PC-3 (cell line): ENCODE measurements around the gene DISC1. TPM values are rescaled to one million over a fixed set of nuclear protein-coding genes. Genes with fewer than 3 reads are reported as not detected.

ENCODE experiments used
- ATAC-seq: fragments of 200-7000 bp; cut with Tn5 transposase; 2 replicates; pipeline ENCODE4 v1.9.1; 2020; ENCODE audit warnings: mild to moderate bottlenecking, moderate library complexity
- BruUV-seq: library from RNA; stranded (reverse); fragments of 400-500 nt; replicated peaks from 2 replicates; lab custom pipeline; 2021; lab: Mats Ljungman, UMichigan
- CTCF ChIA-PET: fragments of 300-600 bp; sonication (Branson Sonifier 250); formaldehyde crosslinking; loops from one replicate; lab custom pipeline; 2022; ENCODE audit warnings: antibody characterized with exemption; lab: Charles Lee
- POLR2A ChIA-PET: fragments of 300-600 bp; sonication (Branson Sonifier 250); formaldehyde crosslinking; loops from one replicate; lab custom pipeline; 2022; ENCODE audit warnings: antibody characterized with exemption; ENCODE audit not compliant: unreplicated experiment; lab: Charles Lee
- DNase-seq: peaks from one replicate; pipeline ENCODE4 v3.0.0-alpha.2; 2015
- H2AFZ ChIP-seq: fragments of 300-600 bp; sonication (generic); 2 replicates; pipeline ENCODE4 v1.6.0; 2016; ENCODE audit warnings: antibody characterized with exemption, low read length
- H3F3A ChIP-seq: fragments of 300-600 bp; sonication (generic); one replicate; pipeline ENCODE4 v1.6.0; 2017; ENCODE audit warnings: antibody characterized with exemption, low read length, control low read depth, mild to moderate bottlenecking; ENCODE audit not compliant: unreplicated experiment
- H3K27ac ChIP-seq: fragments of 300-600 bp; sonication (generic); 2 replicates; pipeline ENCODE4 v1.5.1; 2016; ENCODE audit warnings: mild to moderate bottlenecking, low read length
- H3K27me3 ChIP-seq: fragments of 300-600 bp; sonication (generic); 2 replicates; pipeline ENCODE4 v1.6.1; 2016; ENCODE audit warnings: low read length, mixed read lengths
- H3K36me3 ChIP-seq: fragments of 300-600 bp; sonication (generic); 2 replicates; pipeline ENCODE4 v1.6.1; 2016; ENCODE audit warnings: low read depth, mixed run types, low read length, mixed read lengths
- H3K4me1 ChIP-seq: fragments of 300-600 bp; sonication (generic); 2 replicates; pipeline ENCODE4 v1.5.1; 2016; ENCODE audit warnings: low read length; ENCODE audit not compliant: insufficient read depth
- H3K4me2 ChIP-seq: fragments of 300-600 bp; sonication (generic); 2 replicates; pipeline ENCODE4 v1.6.0; 2016; ENCODE audit warnings: low read length
- H3K4me3 ChIP-seq: fragments of 300-600 bp; sonication (generic); 2 replicates; pipeline ENCODE4 v1.5.1; 2016; ENCODE audit warnings: mild to moderate bottlenecking, low read length, mixed read lengths
- H3K79me2 ChIP-seq: fragments of 300-600 bp; sonication (generic); 2 replicates; pipeline ENCODE4 v1.6.1; 2017; ENCODE audit warnings: low read length, mixed read lengths
- H3K9ac ChIP-seq: fragments of 300-600 bp; sonication (generic); 2 replicates; pipeline ENCODE4 v1.6.0; 2016; ENCODE audit warnings: mild to moderate bottlenecking, low read length
- H3K9me2 ChIP-seq: fragments of 300-600 bp; sonication (generic); replicated peaks from 2 replicates; pipeline ENCODE4 v1.6.1; 2016; ENCODE audit warnings: mixed run types, low read length, mixed read lengths
- H3K9me3 ChIP-seq: fragments of 300-600 bp; sonication (generic); 2 replicates; pipeline ENCODE4 v1.6.1; 2016; ENCODE audit warnings: low read length, mixed read lengths
- H4K20me1 ChIP-seq: fragments of 300-600 bp; sonication (generic); 2 replicates; pipeline ENCODE4 v1.6.1; 2016; ENCODE audit warnings: low read length, mixed read lengths
- CTCF ChIP-seq: fragments of 300-600 bp; sonication (generic); conservative IDR thresholded peaks from 2 replicates; pipeline ENCODE4 v1.5.1; 2017; ENCODE audit warnings: antibody characterized with exemption, low read depth, mild to moderate bottlenecking, low read length
- EZH2 ChIP-seq: fragments of 300-600 bp; sonication (generic); IDR thresholded peaks from one replicate; pipeline ENCODE4 v1.6.1; 2017; ENCODE audit warnings: antibody characterized with exemption, mild to moderate bottlenecking, low read length; ENCODE audit not compliant: unreplicated experiment
- EZH2phosphoT487 ChIP-seq: fragments of 300-600 bp; sonication (generic); IDR thresholded peaks from 2 replicates; pipeline ENCODE4 v1.6.1; 2018; ENCODE audit warnings: mild to moderate bottlenecking, antibody characterized with exemption, low read length, borderline replicate concordance
- intact Hi-C: fragments of 100-400 bp; cut with micrococcal nuclease; formaldehyde crosslinking; loops from 2 replicates; pipeline ENCODE4 v1.9.0; 2023
- total RNA-seq: library from RNA; depleted of rRNA; stranded (reverse); fragments of >200 nt; gene quantifications from 2 replicates; pipeline ENCODE4 v1.2.3, GENCODE V29; 2014

The DISC1 gene
- total RNA-seq, 1 experiment from 2014 or later: 3.4 TPM

DNA sequence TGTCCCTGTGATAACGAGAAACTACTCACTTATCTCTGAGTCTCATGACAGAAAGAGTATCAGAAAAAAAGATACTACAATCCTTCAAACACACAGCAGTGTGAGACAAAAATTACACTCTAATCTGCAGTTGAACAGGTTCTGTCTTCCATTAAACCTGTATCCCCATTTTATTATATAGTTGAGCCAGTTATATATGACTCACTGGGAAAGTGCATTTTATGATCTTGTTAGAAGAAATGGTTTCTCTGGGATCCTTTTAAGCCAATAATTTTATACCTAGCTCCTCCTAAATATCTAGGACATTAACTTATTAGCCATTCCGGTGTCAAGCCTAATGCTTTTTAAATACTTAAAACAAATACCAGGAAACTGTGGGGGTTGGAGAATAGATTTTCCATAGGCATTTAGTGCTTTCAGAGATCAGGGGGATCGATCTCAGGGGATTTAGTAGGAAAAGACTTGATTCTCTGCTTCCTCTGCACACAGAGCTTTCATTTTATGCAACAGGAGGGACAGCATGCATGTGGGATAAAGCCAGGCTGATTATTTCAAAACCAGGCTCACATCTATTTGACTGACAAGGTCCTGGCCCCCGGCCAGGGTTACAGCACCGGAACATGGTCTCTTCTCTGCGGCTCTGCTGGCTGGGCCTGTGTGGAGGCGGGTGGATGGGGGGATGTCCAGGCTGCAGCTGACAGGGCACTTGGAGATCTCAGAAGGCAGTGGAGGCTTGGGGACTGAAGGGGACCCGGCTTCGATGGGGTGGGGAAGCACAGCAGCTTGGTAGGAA is 310.6 kb downstream of the DISC1 start:
- H3K9me3 ChIP-seq: 0 out of 2 replicates have a peak, but pooled peaks cover 1% of the 10 kb centered on the region
- peak overlapping the region; percentile 45 for H3K27ac ChIP-seq
- CTCF ChIA-PET: no interaction called here
- no peak for TF ChIP-seq CTCF
- TF ChIP-seq EZH2: no peak
- TF ChIP-seq EZH2phosphoT487: no peak
- peak; percentile 90 for ATAC-seq
- intact Hi-C loops: no loop called here
- no peaks in the 10 kb centered on the region for H3K27me3 ChIP-seq
- POLR2A ChIA-PET: no interaction called here
- H3F3A ChIP-seq: no peaks in the 10 kb centered on the region
- peak; percentile 69 for DNase-seq
- no peaks in the 10 kb centered on the region for H3K9me2 ChIP-seq
- no TSS peak for BruUV-seq
- no peak overlapping the region for H3K9ac ChIP-seq
- no peak overlapping the region for H2AFZ ChIP-seq
- H3K79me2 ChIP-seq: no peaks in the 10 kb centered on the region
- H3K4me2 ChIP-seq: 0 out of 2 replicates have a peak overlapping the region, but pooled peaks have one; percentile 6
- peaks cover 20% of the 10 kb centered on the region for H3K4me1 ChIP-seq
- H3K4me3 ChIP-seq: no peak overlapping the region
- no peaks in the 10 kb centered on the region for H4K20me1 ChIP-seq
- H3K36me3 ChIP-seq: no peaks in the 10 kb centered on the region

GRCh38 chr1:231938211-231938610 is 311.6 kb downstream of the DISC1 start:
- H3K4me1 ChIP-seq: peaks cover 20% of the 10 kb centered on the region
- H2AFZ ChIP-seq: no peak overlapping the region
- H3K4me3 ChIP-seq: no peak overlapping the region
- H3K9me3 ChIP-seq: no peaks in the 10 kb centered on the region
- H3K27me3 ChIP-seq: no peaks in the 10 kb centered on the region
- ATAC-seq (no peak), DNase-seq (no peak)
- H3K27ac ChIP-seq: no peak overlapping the region
- H3K36me3 ChIP-seq: no peaks in the 10 kb centered on the region
- BruUV-seq: no TSS peak
- intact Hi-C loops: no loop called here
- no peak overlapping the region for H3K9ac ChIP-seq
- H3K9me2 ChIP-seq: no peaks in the 10 kb centered on the region
- H3K4me2 ChIP-seq: no peak overlapping the region
- ChIA-PET CTCF (no interaction called here), POLR2A (no interaction called here)
- no peaks in the 10 kb centered on the region for H3K79me2 ChIP-seq
- H4K20me1 ChIP-seq: no peaks in the 10 kb centered on the region
- TF ChIP-seq EZH2phosphoT487 (no peak), CTCF (no peak), EZH2 (no peak)
- no peaks in the 10 kb centered on the region for H3F3A ChIP-seq

GRCh38 chr1:231938711-231939110 is 312.1 kb downstream of the DISC1 start:
- ATAC-seq: no peak

More at GRCh38 chr1:231938711-231939110, 312.1 kb downstream of the DISC1 start:
- Histone ChIP-seq H3K9me3 (no peaks in the 10 kb centered on the region), H3K4me3 (no peak overlapping the region), H3K4me1 (peaks cover 20% of the 10 kb centered on the region), H3K27me3 (no peaks in the 10 kb centered on the region), H3F3A (no peaks in the 10 kb centered on the region), H3K79me2 (no peaks in the 10 kb centered on the region), H4K20me1 (no peaks in the 10 kb centered on the region), H3K27ac (no peak overlapping the region), H3K4me2 (no peak overlapping the region), H3K36me3 (no peaks in the 10 kb centered on the region), H2AFZ (no peak overlapping the region), H3K9ac (no peak overlapping the region), H3K9me2 (no peaks in the 10 kb centered on the region)
- ChIA-PET CTCF (no interaction called here), POLR2A (no interaction called here)
- TF ChIP-seq EZH2 (no peak), CTCF (no peak), EZH2phosphoT487 (no peak)
- no TSS peak for BruUV-seq
- DNase-seq: no peak
- intact Hi-C loops: no loop called here
